HG02759 (cell line): ENCODE data around the gene LRP1B.
"Not testable (repeated sequence)": the region's sequence is repeated elsewhere in the genome, so short reads cannot be mapped to it uniquely, and the experiment has no call there.

Experiments
- ATAC-seq: cut with Tn5 transposase; IDR thresholded peaks from one replicate; pipeline ENCODE4 v1.9.1; 2021; ENCODE audit warnings: mild to moderate bottlenecking, moderate library complexity; ENCODE audit not compliant: unreplicated experiment

LRP1B gene

GRCh38 chr2:140990416-140990815 is 1140.4 kb downstream of the LRP1B start:
- no peak for ATAC-seq

- no peak for ATAC-seq
Measured at GRCh38 chr2:140988597-140988996, 1142.2 kb downstream of the LRP1B start.

GRCh38 chr2:140986456-140986855 is 1144.4 kb downstream of the LRP1B start:
- no peak for ATAC-seq

- ATAC-seq, result no peak
Measured at GRCh38 chr2:140975237-140975636, 1155.6 kb downstream of the LRP1B start.

- no peak for ATAC-seq
Measured at GRCh38 chr2:140972724-140973123, 1158.1 kb downstream of the LRP1B start.

GRCh38 chr2:140964324-140964723 is 1166.5 kb downstream of the LRP1B start:
- ATAC-seq, result not testable (repeated sequence)

- ATAC-seq, result no peak
Measured at GRCh38 chr2:140949932-140950331, 1180.9 kb downstream of the LRP1B start.

GRCh38 chr2:140947236-140947635 is 1183.6 kb downstream of the LRP1B start:
- no peak for ATAC-seq

GRCh38 chr2:140943867-140944266 is 1186.9 kb downstream of the LRP1B start:
- ATAC-seq, result no peak

- no peak for ATAC-seq
Measured at GRCh38 chr2:140942284-140942683, 1188.5 kb downstream of the LRP1B start.

GRCh38 chr2:140929849-140930248 is 1201.0 kb downstream of the LRP1B start:
- no peak for ATAC-seq

GRCh38 chr2:140918426-140918825 is 1212.4 kb downstream of the LRP1B start:
- no peak for ATAC-seq

GRCh38 chr2:140916410-140916809 is 1214.4 kb downstream of the LRP1B start:
- ATAC-seq, result no peak

GRCh38 chr2:140910683-140911082 is 1220.1 kb downstream of the LRP1B start:
- ATAC-seq, result no peak

GRCh38 chr2:140905083-140905781 is 1225.6 kb downstream of the LRP1B start:
- ATAC-seq, result no peak

- no peak for ATAC-seq
Measured at GRCh38 chr2:140895378-140895777, 1235.4 kb downstream of the LRP1B start.

- ATAC-seq, result no peak
Measured at GRCh38 chr2:140893685-140894084, 1237.1 kb downstream of the LRP1B start.

GRCh38 chr2:140892911-140893637 is 1237.7 kb downstream of the LRP1B start:
- no peak for ATAC-seq

GRCh38 chr2:140892436-140892835 is 1238.4 kb downstream of the LRP1B start:
- ATAC-seq, result no peak

- no peak for ATAC-seq
Measured at GRCh38 chr2:140891614-140892212, 1239.1 kb downstream of the LRP1B start.

- ATAC-seq, result no peak
Measured at GRCh38 chr2:140882671-140883620, 1247.9 kb downstream of the LRP1B start.
